Heart left ventricle (tissue), 13 donors: Measurements from ENCODE around the gene CYBA.

Source experiments
- POLR2A ChIP-seq, 2 donors: fragments of 450-650 bp; IDR thresholded peaks; one replicate each; pipeline ENCODE4 v1.6.1; 2017; ENCODE audit warnings: antibody characterized with exemption in 2 of 2, mild to moderate bottlenecking in 2 of 2, moderate library complexity in 2 of 2
- TF ChIP-seq, protein P1 (sequence below), 12 donors: fragments of 200-600 bp; sonication (generic) in 4 of 12; IDR thresholded peaks; one replicate each; pipeline versions ENCODE4 v1.5.0 to v1.8.0; 2018 to 2022; ENCODE audit warnings: antibody characterized with exemption in 12 of 12, mild to moderate bottlenecking in 5 of 12
- donor health status: ischemic (EF 13 %, LVEDD 7.1; RV severe dilation, severe dysfunction).
- donor health status: DM: no; HTN: yes; CAD: no.
- donor health status: DM: no; HTN: no; CAD: no.
- donor health status: ischemic (EF 25% LVEDD 6.9; RV normal size, moderate dysfunction).
- donor health status: ischemic (EF 25% LVEDD 5.7; RV mildly dilated, moderate dysfunction).
- donor health status: ischemic (EF 35%, LVEDD 5.7; RV mildly dilated, moderate dysfunction).
- donor health status: nonischemic (EF 11% LVEDD 7.7; RV severe dilation, severe dysfunction).
- donor health status: DM: yes; HTN: yes; CAD: no.
- donor health status: PGD.
- donor health status: ischemic (EF 29% LVEDD 5.4; RV normal size, mild dysfunction).
- donor health status: nonischemic (EF 23%, LVEDD 6.1; RV moderate dilation, normal function).

DNA sequence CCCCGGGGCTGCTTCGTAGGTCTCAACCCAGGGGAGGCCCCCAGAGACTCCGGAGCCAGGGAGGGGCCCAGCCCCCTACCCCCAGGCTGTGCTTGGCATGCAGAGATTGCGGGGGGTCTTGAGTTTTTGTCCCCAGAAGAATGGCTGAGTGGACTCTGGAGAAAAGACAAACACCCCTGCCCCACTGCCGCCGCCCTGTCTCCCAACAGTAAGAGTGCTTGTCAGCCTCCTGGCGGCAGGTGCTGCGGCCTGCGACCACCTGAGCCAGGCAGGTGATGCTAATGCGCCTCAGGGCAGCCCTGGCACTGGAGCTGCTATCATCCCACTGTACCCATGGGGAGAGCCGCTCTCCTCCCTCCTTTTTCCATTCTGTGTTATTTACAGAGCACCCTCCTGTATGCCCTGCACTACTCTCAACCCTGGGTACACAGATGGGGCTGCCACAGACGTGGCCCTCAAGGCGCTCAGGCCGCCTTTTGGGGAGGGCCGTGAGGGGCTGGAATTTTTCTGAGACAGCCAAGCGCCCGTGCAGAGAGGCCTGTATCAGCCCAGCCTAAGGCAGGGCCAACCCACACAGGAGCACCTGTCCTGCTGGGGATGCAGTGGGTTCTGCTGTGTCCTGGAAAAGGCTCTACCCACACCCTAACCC is 15.1 kb downstream of the CYBA start:
- TF ChIP-seq POLR2A (IDR thresholded peaks at IDR 0.05) = no peak
- TF ChIP-seq, protein P1, sequence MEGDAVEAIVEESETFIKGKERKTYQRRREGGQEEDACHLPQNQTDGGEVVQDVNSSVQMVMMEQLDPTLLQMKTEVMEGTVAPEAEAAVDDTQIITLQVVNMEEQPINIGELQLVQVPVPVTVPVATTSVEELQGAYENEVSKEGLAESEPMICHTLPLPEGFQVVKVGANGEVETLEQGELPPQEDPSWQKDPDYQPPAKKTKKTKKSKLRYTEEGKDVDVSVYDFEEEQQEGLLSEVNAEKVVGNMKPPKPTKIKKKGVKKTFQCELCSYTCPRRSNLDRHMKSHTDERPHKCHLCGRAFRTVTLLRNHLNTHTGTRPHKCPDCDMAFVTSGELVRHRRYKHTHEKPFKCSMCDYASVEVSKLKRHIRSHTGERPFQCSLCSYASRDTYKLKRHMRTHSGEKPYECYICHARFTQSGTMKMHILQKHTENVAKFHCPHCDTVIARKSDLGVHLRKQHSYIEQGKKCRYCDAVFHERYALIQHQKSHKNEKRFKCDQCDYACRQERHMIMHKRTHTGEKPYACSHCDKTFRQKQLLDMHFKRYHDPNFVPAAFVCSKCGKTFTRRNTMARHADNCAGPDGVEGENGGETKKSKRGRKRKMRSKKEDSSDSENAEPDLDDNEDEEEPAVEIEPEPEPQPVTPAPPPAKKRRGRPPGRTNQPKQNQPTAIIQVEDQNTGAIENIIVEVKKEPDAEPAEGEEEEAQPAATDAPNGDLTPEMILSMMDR (IDR thresholded peaks at IDR 0.05) = no peak
